ENCODE data around the gene WDR5.
"Not testable (repeated sequence)": the region's sequence is repeated elsewhere in the genome, so short reads cannot be mapped to it uniquely, and the experiment has no call there.

Gene WDR5

GRCh38 chr9:134135343-134136117 is at the start of gene WDR5:
WDR5 (plus strand) TSS chr9:134136082; CDS start chr9:134139878, 3,796 bp downstream.
- DNase-seq (ENCODE audit: low read depth) = peak; percentile 74

GRCh38 chr9:134088063-134088725 is 47.7 kb upstream of the WDR5 start:
- DNase-seq (ENCODE audit: low read depth) = no peak

DNA sequence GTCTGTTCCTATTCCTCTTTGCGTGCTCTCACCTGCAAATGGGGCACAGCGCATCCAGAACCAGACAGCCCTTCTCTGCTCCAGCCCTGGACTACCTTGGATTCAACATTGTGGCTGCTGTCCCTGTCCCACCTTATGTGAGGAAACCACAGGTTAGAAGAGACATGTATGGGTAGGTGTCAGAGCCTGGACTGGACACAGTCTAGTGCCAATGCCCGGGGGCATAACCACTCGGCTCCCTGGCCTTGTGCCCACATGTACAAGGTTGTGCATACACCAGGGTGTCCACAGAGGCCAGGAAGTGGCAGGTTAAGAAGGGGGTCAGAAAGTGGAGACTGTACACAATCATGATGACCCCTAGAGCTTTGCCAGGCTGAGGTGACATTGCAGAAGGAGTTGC is 45.9 kb upstream of the WDR5 start:
- no peak for DNase-seq (ENCODE audit: low read depth)

DNA sequence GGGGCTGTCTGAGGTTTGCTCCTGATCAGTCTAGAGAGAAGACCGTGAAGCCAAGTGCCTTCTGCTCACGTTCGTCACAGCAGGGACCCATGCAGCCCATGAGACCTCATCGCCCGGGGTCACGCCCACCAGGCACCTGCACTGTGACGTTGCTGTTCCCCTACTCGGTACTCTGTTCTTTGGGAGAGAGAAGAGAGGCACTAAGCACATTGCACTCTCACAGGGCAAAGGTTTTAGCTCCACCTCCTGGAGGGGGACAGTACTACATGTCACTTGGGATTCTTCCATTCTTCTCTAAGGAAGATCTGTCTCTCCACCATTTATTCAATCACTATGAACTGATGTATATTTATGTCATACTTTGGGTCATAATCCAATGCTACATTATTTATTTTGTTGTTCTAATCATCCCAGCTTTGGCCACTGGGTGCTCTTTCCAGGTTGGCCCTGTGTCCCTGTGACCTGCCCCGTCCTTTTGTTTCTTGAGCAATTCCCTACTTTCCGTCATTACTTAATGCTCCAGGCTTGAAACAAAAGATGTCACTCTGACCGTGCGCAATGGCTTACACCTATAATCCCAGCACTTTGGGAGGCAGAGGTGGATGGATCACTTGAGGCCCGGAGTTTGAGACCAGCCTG is 36.6 kb upstream of the WDR5 start:
- peak; percentile 37 for DNase-seq (ENCODE audit: low read depth)

DNA sequence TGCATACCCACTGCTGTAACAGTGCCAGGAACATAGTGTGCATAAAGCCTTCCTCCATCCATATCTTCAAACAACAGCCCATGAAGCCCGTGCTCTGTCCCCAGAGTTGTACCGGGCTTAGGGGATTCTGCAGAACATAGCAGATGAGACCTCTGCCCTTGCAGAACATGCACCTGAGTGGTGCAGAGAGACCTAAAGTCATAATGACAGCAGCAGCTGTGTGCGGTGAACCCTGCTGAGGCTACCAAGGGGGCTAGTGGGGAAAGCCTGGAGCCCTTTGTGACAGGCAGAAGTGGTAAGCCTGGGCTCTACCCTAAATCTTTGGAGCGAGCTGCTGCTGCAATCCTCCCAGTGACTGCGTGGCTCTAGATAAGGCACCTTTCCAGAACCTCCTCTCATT is 35.8 kb upstream of the WDR5 start:
- DNase-seq (ENCODE audit: low read depth) = no peak

- not testable (repeated sequence) for DNase-seq (ENCODE audit: low read depth)
These were observed 34.7 kb upstream of the WDR5 start for GRCh38 chr9:134101133-134101532.

GRCh38 chr9:134101623-134102149 is 34.2 kb upstream of the WDR5 start:
- DNase-seq (ENCODE audit: low read depth) = no peak

DNA sequence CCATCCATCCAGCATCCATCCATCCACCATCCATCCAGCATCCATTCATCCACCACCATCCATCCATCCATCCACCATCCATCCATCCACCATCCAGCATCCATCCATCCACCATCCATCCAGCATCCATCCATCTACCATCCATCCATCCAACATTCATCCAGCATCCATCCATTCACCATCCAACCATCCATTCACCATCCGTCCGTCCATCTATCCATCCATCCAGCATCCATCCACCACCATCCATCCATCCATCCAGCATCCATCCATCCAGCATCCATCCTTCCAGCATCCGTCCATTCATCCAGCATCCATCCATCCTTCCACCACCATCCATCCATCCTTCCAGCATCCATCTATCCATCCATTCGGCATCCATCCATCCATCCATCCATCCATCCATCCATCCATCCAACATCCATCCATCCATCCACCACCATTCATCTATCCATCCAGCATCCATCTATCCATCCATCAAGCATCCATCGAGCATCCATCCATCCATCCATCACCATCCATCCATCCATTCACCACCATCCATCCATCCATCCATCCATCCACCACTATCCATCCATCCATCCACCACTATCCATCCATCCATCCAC is 32.4 kb upstream of the WDR5 start:
- DNase-seq (ENCODE audit: low read depth) = no peak

DNA sequence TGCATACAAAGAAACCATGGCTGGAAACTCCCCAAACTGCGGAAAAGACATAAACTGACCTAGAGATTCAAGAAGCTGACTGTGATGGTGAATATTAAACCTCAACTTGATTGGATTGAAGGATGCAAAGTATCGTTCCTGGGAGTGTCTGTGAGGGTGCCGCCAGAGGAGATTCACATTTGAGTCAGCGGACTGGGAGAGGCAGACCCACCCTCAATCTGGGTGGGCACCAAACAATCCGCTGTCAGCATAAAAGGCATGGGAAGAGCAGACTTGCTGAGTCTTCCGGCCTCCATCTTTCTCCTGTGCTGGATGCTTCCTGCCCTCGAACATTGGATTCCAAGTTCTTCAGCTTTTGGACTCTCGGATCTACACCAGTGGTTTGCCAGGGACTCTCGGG is 24.8 kb upstream of the WDR5 start:
- no peak for DNase-seq (ENCODE audit: low read depth)

DNA sequence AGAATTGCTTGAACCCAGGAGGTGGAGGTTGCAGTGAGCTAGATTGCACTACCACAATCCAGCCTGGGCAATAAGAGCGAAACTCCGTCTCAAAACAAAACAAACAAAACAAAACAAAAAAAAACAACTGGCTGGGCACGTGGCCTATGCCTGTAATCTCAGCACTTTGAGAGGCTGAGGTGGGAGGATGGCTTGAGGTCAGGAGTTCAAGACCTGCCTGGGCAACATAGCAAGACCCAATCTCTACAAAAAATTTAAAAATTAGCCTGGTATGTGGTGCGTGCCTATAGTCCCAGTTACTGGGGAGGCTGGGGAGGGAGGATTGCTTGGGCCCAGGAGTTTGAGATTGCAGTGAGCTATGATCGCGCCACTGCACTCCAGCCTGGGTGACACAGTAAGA is 23.3 kb upstream of the WDR5 start:
- no peak for DNase-seq (ENCODE audit: low read depth)

GRCh38 chr9:134118972-134119371 is 16.9 kb upstream of the WDR5 start:
- DNase-seq (ENCODE audit: low read depth) = not testable (repeated sequence)

- no peak for DNase-seq (ENCODE audit: low read depth)
These were observed 12.1 kb upstream of the WDR5 start for GRCh38 chr9:134123764-134124128.

- DNase-seq (ENCODE audit: low read depth) = no peak
These were observed 10.3 kb upstream of the WDR5 start for GRCh38 chr9:134125413-134126095.

- DNase-seq (ENCODE audit: low read depth) = no peak
These were observed 9.5 kb upstream of the WDR5 start for GRCh38 chr9:134126373-134126772.

DNA sequence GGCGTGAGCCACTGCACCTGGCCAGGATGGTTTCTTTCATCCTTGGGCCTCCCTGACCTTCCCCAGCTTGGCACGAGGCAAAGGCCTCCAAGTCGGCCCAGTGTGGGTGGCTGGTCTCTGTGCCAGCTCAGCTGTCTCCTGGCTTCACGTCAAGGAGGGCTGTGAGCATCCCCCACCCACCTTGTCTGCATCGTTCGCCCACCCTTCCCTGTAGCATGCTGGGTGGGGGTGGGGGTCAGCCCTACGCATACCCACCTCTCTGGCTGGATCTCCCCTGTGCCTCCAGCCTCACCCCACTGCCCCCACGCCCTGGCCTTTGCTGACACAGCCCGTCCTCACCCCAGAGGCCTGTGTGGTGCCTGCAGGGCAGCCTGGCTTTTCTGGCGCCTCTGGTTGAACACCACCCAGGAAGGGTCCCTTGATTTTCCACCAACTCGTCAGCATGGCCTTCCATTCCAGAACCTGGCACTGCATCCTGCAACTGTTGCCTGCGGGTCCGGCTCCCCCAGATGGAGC is 8.8 kb upstream of the WDR5 start:
- DNase-seq (ENCODE audit: low read depth) = no peak

DNA sequence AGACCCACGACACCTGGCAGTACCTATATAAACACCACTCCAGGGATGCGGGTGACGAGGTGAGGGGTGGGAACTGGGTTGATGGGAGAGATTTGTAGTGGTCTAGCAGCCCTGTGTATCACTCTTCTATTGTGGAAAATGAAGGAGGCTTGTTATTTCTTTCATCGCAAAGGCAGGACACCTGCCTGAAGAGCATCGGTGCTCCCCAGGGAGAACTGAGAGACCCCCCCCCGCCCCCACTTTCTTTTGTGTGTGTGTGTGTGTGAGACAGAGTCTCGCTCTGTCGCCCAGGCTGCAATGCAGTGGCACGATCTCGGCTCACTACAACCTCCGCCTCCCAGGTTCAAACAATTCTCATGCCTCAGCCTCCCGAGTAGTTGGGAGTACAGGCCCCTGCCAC is 8.3 kb upstream of the WDR5 start:
- DNase-seq (ENCODE audit: low read depth) = no peak

DNA sequence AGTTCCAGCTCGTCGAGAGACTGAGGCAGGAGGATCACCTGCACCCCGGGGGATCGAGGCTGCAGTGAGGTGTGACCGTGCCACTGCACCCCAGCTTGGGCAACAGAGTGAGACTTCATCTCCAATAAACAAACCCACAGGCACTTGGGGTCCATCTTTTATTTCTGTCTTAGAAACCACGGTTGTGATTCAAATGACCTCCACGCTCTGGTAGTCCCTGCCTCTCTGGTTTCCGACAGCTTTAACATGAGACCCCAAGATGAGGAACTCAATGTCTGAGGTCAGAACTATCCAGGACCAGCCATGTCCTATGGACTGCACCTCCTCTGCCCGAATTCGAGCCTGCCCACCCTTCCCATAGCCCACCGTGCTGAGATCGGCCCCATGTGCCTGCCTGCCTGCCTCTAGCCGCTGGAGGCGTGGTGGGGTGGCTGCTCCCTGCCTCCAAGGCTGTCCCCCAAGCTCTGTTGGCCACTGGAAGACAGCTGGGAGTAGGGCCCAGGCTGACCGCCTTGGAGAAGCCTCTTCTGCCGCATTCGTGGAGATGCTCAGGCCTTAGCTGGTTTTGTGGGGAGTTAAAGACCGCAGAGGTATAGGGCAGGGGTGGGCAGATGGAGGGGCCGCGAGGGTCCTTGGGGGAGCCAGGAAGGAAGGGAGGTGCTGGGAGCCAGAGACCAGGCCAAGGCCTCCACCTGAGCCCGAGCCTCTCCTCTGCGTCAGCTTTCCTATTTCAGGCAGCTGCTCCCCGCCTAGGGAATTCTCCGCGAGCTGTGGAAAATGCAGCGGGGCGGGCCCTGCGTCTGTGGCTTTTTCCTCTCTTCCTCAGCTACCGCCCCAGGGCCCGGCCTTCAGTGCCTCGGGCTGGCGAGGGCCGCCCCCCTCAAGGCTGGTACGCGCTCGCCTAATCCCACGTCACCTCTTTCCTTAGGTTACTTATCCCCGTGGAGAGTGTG is 6.9 kb upstream of the WDR5 start:
- no peak for DNase-seq (ENCODE audit: low read depth)

DNA sequence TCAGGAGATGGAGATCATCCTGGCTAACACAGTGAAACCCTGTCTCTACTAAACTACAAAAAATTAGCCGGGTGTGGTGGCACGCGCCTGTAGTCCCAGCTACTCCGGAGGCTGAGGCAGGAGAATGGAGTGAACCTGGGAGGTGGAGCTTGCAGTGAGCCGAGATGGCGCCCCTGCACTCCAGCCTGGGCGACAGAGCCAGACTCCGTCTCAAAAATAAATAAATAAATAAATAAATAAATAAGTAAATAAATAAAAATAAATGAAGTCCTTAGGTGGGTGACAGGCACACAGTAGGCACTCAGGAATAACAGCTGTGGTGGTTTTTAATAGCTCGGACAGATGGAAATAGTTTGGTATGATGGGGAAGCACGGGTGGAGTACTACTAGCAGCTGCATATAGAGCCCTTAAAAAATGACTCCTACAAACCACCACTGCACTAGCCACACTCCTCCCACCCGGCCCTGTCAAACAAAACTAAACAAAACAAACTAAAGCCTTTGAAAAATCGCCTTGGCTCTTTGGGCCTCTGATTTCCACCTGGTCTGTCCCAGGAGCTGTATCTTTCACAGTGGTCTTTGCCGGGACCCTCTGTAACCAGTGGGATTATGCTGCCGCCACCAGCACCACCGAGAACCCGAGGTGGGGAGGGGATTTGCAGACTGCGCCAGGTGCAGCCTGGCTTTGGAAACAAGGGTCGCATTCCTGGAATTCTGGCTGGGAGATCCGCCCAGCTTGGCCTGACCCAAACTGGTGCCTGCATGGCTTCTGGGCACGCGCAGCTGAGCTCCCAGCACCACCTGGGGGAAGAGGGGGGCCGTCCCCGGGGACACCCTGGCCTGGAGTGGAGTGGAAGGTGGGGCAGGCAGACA is 5.1 kb upstream of the WDR5 start:
- DNase-seq (ENCODE audit: low read depth) = no peak

GRCh38 chr9:134131471-134132207 is 4.2 kb upstream of the WDR5 start:
- DNase-seq (ENCODE audit: low read depth) = no peak
